Fibroblast of the aortic adventitia (primary cell): Measurements from ENCODE around the gene FOLR2. TPM values are rescaled to one million over a fixed set of nuclear protein-coding genes. Genes with fewer than 3 reads are reported as not detected.

Source experiments
- DNase-seq: peaks from one replicate; pipeline ENCODE4 v3.0.0-alpha.2; 2010; ENCODE audit warnings: low read depth
- H3K4me3 ChIP-seq: 2 replicates; pipeline ENCODE4 v1.5.1; 2011; ENCODE audit warnings: low read depth, mild to moderate bottlenecking, control low read depth, low read length, moderate library complexity
- CTCF ChIP-seq: IDR thresholded peaks from 2 replicates; pipeline ENCODE4 v1.5.1; 2011; ENCODE audit warnings: mild to moderate bottlenecking, low read length, control low read depth, inconsistent platforms; ENCODE audit not compliant: insufficient read depth
- total RNA-seq: library from RNA; depleted of rRNA; stranded (reverse); fragments of >200 nt; gene quantifications from 2 replicates; pipeline ENCODE4 v1.2.3, GENCODE V29; 2012; ENCODE audit warnings: low replicate concordance

FOLR2 gene
- total RNA-seq, 1 donor: not detected

- no peak for DNase-seq
- no peak for TF ChIP-seq CTCF
- H3K4me3 ChIP-seq: no peak overlapping the region
Measured at GRCh38 chr11:72232260-72233055, 15.9 kb downstream of the FOLR2 start.

- no peak overlapping the region for H3K4me3 ChIP-seq
- TF ChIP-seq CTCF: no peak
- no peak for DNase-seq
Measured at GRCh38 chr11:72233056-72233772, 16.6 kb downstream of the FOLR2 start.

GRCh38 chr11:72233773-72234513, 17.3 kb downstream of the FOLR2 start:
- H3K4me3 ChIP-seq: no peak overlapping the region
- no peak for DNase-seq
- TF ChIP-seq CTCF: no peak

GRCh38 chr11:72234514-72234830, 17.9 kb downstream of the FOLR2 start:
- DNase-seq: no peak
- H3K4me3 ChIP-seq: no peak overlapping the region
- TF ChIP-seq CTCF: no peak

- TF ChIP-seq CTCF: no peak
- no peak overlapping the region for H3K4me3 ChIP-seq
- DNase-seq: no peak
Measured at GRCh38 chr11:72234920-72235319, 18.3 kb downstream of the FOLR2 start.

GRCh38 chr11:72235351-72236057, 18.9 kb downstream of the FOLR2 start:
- TF ChIP-seq CTCF: no peak
- no peak for DNase-seq
- H3K4me3 ChIP-seq: no peak overlapping the region
